CD14-positive monocyte (primary cell): ENCODE measurements around the gene SRR. TPM values are rescaled to one million over a fixed set of nuclear protein-coding genes. Genes with fewer than 3 reads are reported as not detected.

Experiments used
- DNase-seq, 3 donors: peaks; one replicate each; pipeline ENCODE4 v3.0.0-alpha.2; 2011 to 2022
- H2AFZ ChIP-seq: 2 replicates; pipeline ENCODE4 v1.6.0; 2012; ENCODE audit warnings: mild to moderate bottlenecking, low read depth, low read length, inconsistent platforms; ENCODE audit not compliant: insufficient read depth, poor library complexity, severe bottlenecking
- H3K27ac ChIP-seq, 2 donors: 1 replicate in 1 of 2; 2 replicates in 1 of 2; pipeline ENCODE4 v1.5.1; 2012 to 2013; ENCODE audit warnings: low read length in 2 of 2, control low read depth in 1 of 2, inconsistent platforms in 1 of 2, low read depth in 1 of 2, mild to moderate bottlenecking in 1 of 2
- H3K27me3 ChIP-seq, 2 donors: one replicate each; pipeline versions ENCODE4 v1.6.0 to v1.6.1; 2011 to 2013; ENCODE audit warnings: low read length in 2 of 2; ENCODE audit not compliant: control insufficient read depth in 2 of 2, insufficient read depth in 2 of 2
- H3K36me3 ChIP-seq, 2 donors: replicated peaks in 1 of 2; 1 replicate in 1 of 2; 2 replicates in 1 of 2; pipeline versions ENCODE4 v1.5.1 to v1.6.1; 2012 to 2013; ENCODE audit warnings: low read length in 2 of 2, control low read depth in 1 of 2, inconsistent platforms in 1 of 2, mild to moderate bottlenecking in 1 of 2; ENCODE audit not compliant: insufficient read depth in 2 of 2, control insufficient read depth in 1 of 2
- H3K4me1 ChIP-seq, 2 donors: 1 replicate in 1 of 2; 2 replicates in 1 of 2; pipeline versions ENCODE4 v1.5.1 to v1.6.1; 2012 to 2013; ENCODE audit warnings: low read length in 2 of 2, control low read depth in 1 of 2, inconsistent platforms in 1 of 2, mild to moderate bottlenecking in 1 of 2, moderate library complexity in 1 of 2; ENCODE audit not compliant: insufficient read depth in 2 of 2, control insufficient read depth in 1 of 2
- H3K4me2 ChIP-seq: replicated peaks from 2 replicates; pipeline ENCODE3; 2012; ENCODE audit warnings: low read length, moderate library complexity, mild to moderate bottlenecking; ENCODE audit not compliant: poor library complexity, severe bottlenecking; ENCODE audit errors: extremely low read depth
- H3K4me3 ChIP-seq, 3 experiments: fragments of 200-600 bp in 1 of 3; sonication (generic) in 1 of 3; replicated peaks in 1 of 3; 1 replicate in 2 of 3; 2 replicates in 1 of 3; pipeline ENCODE4 v1.5.1; 2011 to 2013; ENCODE audit warnings: low read length in 3 of 3, mild to moderate bottlenecking in 3 of 3, control low read depth in 2 of 3, low read depth in 2 of 3, inconsistent platforms in 1 of 3, moderate library complexity in 1 of 3
- H3K79me2 ChIP-seq: 2 replicates; pipeline ENCODE4 v1.6.0; 2012; ENCODE audit warnings: mild to moderate bottlenecking, control low read depth, inconsistent platforms, low read length, moderate library complexity; ENCODE audit not compliant: insufficient read depth
- H3K9ac ChIP-seq: 2 replicates; pipeline ENCODE4 v1.6.0; 2017; ENCODE audit warnings: low read length, mild to moderate bottlenecking; ENCODE audit not compliant: insufficient read depth, poor library complexity, severe bottlenecking
- H3K9me3 ChIP-seq, 2 donors: replicated peaks in 1 of 2; 1 replicate in 1 of 2; 2 replicates in 1 of 2; pipeline versions ENCODE4 v1.5.1 to v1.6.1; 2012 to 2013; ENCODE audit warnings: low read length in 2 of 2, control low read depth in 1 of 2; ENCODE audit not compliant: control insufficient read depth in 1 of 2, insufficient read depth in 1 of 2
- H4K20me1 ChIP-seq: 2 replicates; pipeline ENCODE4 v1.6.0; 2012; ENCODE audit warnings: mild to moderate bottlenecking, low read length, control low read depth, moderate library complexity; ENCODE audit not compliant: insufficient read depth
- H3K27ac Mint-ChIP-seq, 7 donors: one replicate each; pipeline ENCODE4 v1.8.0; 2020; ENCODE audit warnings: mild to moderate bottlenecking in 7 of 7, mixed read lengths in 7 of 7, moderate library complexity in 6 of 7, inconsistent platforms in 2 of 7
- H3K27me3 Mint-ChIP-seq, 3 donors: one replicate each; pipeline ENCODE4 v1.8.0; 2021 to 2022; ENCODE audit warnings: low read depth in 3 of 3, mild to moderate bottlenecking in 3 of 3, mixed read lengths in 3 of 3, moderate library complexity in 3 of 3, inconsistent platforms in 1 of 3
- H3K36me3 Mint-ChIP-seq, 2 donors: one replicate each; pipeline ENCODE4 v1.8.0; 2020; ENCODE audit warnings: mixed read lengths in 2 of 2, inconsistent platforms in 1 of 2, mild to moderate bottlenecking in 1 of 2
- H3K4me1 Mint-ChIP-seq: one replicate; pipeline ENCODE4 v1.8.0; 2020; ENCODE audit warnings: mild to moderate bottlenecking, mixed read lengths
- H3K4me3 Mint-ChIP-seq, 2 donors: one replicate each; pipeline ENCODE4 v1.8.0; 2020; ENCODE audit warnings: mild to moderate bottlenecking in 2 of 2, mixed read lengths in 2 of 2, moderate library complexity in 1 of 2
- H3K9me3 Mint-ChIP-seq, 7 donors: one replicate each; pipeline ENCODE4 v1.8.0; 2020 to 2022; ENCODE audit warnings: mixed read lengths in 7 of 7, mild to moderate bottlenecking in 6 of 7, moderate library complexity in 6 of 7, inconsistent platforms in 2 of 7
- WGBS: methylation state at CpG from one replicate; pipeline ENCODE4 v1.1.5; 2013; ENCODE audit warnings: missing lambda C conversion rate; ENCODE audit not compliant: insufficient coverage; 5-methylcytosine and 5-hydroxymethylcytosine counted together
- intact Hi-C, 2 donors: fragments of 100-400 bp; cut with micrococcal nuclease; formaldehyde crosslinking; loops; one replicate each; pipeline versions ENCODE4 v1.15.0 to v1.15.1; 2023
- polyA plus RNA-seq, 3 donors: library from polyadenylated mRNA; depleted of rRNA in 1 of 3; unstranded in 2 of 3; stranded (reverse) in 1 of 3; fragments of 300-500 nt in 2 of 3; fragments of >200 nt in 1 of 3; fragmentation: Illumina TruSeq in 2 of 3; gene quantifications; 1 replicate in 2 of 3; 2 replicates in 1 of 3; pipeline ENCODE4 v1.2.3, GENCODE V29; 2012 to 2021
- TF ChIP-seq, protein P1 (sequence below): fragments of 200-600 bp; IDR thresholded peaks from one replicate; pipeline ENCODE4 v1.8.0; 2022; ENCODE audit warnings: antibody characterized with exemption, mild to moderate bottlenecking

Gene SRR
- polyA plus RNA-seq, 3 donors = 3.4 to 5.7 (median 3.7) TPM

- intact Hi-C loops = no loop called here
- H3K4me1 Mint-ChIP-seq = no peaks in the 10 kb centered on the region
- DNase-seq = no peak
Measured at GRCh38 chr17:2363318-2363717, 59.6 kb downstream of the SRR start.

GRCh38 chr17:2363851-2364762, 60.4 kb downstream of the SRR start:
- Histone ChIP-seq H3K4me1 (no peaks in the 10 kb centered on the region), H3K9me3 (no peaks in the 10 kb centered on the region), H3K4me3 (no peak overlapping the region), H3K27me3 (no peaks in the 10 kb centered on the region), H3K9ac (no peak overlapping the region), H4K20me1 (no peaks in the 10 kb centered on the region), H3K27ac (no peak overlapping the region), H3K36me3 (peaks cover 11 to 33% of the 10 kb centered on the region in 2 donors), H3K4me2 (no peak overlapping the region), H3K79me2 (no peaks in the 10 kb centered on the region), H2AFZ (no peak overlapping the region)
- H3K4me1 Mint-ChIP-seq = peaks cover 6% of the 10 kb centered on the region
- peak overlapping the region in 1 of 7 donors; percentile 42 for H3K27ac Mint-ChIP-seq
- intact Hi-C loops = no loop called here
- DNase-seq = no peak
- 95% methylated on average over 17 of the region's 26 CpGs for whole genome bisulfite sequencing
- H3K36me3 Mint-ChIP-seq = peaks cover 33 to 49% of the 10 kb centered on the region in 2 donors
- H3K9me3 Mint-ChIP-seq = peaks cover 0 to 3% (median 0%) of the 10 kb centered on the region in 7 donors
- no peak overlapping the region for H3K4me3 Mint-ChIP-seq
- peaks cover 0 to 2% (median 1%) of the 10 kb centered on the region in 3 donors for H3K27me3 Mint-ChIP-seq
- TF ChIP-seq, protein P1, sequence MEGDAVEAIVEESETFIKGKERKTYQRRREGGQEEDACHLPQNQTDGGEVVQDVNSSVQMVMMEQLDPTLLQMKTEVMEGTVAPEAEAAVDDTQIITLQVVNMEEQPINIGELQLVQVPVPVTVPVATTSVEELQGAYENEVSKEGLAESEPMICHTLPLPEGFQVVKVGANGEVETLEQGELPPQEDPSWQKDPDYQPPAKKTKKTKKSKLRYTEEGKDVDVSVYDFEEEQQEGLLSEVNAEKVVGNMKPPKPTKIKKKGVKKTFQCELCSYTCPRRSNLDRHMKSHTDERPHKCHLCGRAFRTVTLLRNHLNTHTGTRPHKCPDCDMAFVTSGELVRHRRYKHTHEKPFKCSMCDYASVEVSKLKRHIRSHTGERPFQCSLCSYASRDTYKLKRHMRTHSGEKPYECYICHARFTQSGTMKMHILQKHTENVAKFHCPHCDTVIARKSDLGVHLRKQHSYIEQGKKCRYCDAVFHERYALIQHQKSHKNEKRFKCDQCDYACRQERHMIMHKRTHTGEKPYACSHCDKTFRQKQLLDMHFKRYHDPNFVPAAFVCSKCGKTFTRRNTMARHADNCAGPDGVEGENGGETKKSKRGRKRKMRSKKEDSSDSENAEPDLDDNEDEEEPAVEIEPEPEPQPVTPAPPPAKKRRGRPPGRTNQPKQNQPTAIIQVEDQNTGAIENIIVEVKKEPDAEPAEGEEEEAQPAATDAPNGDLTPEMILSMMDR = no peak

More at GRCh38 chr17:2363318-2363717, 59.6 kb downstream of the SRR start:
- Histone ChIP-seq H2AFZ (no peak overlapping the region), H3K4me3 (no peak overlapping the region), H3K9me3 (no peaks in the 10 kb centered on the region), H3K9ac (no peak overlapping the region), H3K27me3 (no peaks in the 10 kb centered on the region), H3K27ac (no peak overlapping the region), H3K79me2 (no peaks in the 10 kb centered on the region), H3K36me3 (peaks cover 11 to 33% of the 10 kb centered on the region in 2 donors), H3K4me1 (no peaks in the 10 kb centered on the region), H4K20me1 (no peaks in the 10 kb centered on the region), H3K4me2 (no peak overlapping the region)
- H3K27ac Mint-ChIP-seq = no peak overlapping the region
- peaks cover 33 to 49% of the 10 kb centered on the region in 2 donors for H3K36me3 Mint-ChIP-seq
- peaks cover 0 to 4% (median 1%) of the 10 kb centered on the region in 3 donors for H3K27me3 Mint-ChIP-seq
- no peak overlapping the region for H3K4me3 Mint-ChIP-seq
- WGBS = 97% methylated on average over 21 of the region's 21 CpGs
- H3K9me3 Mint-ChIP-seq = peaks cover 0 to 3% (median 0%) of the 10 kb centered on the region in 7 donors
- TF ChIP-seq, protein P1 = no peak
